ENCODE measurements around the gene TMEM131. TPM values are rescaled to one million over a fixed set of nuclear protein-coding genes. Genes with fewer than 3 reads are reported as not detected.
A peak's percentile ranks its signal among the peaks of the same experiment; 100 is the strongest.

The TMEM131 gene
- total RNA-seq, 1 donor from 2014 or later = 59.4 TPM

DNA sequence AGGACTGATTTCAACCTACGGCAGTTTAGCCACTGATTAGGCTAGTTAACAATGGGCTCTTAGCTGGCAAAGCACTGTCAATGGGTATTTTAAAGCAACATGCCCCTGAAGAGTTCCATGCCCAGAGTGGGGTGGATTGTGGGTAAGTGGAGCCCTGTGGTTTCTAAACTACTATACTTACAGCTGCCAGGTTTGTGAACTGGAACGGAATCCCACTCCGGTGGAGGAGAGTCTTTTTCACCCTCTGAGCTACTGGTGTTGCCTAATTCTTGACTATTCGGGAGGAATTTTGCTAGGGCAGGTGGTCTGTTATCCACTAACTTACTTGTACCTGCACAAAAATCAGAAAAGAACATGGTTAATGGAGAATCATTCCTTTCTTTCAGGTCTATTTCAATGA lies 229.8 kb downstream of the TMEM131 start:
- TF ChIP-seq EZH2 (IDR thresholded peaks at IDR 0.05) (no peak), EZH2phosphoT487 (IDR thresholded peaks at IDR 0.05) (no peak)
- TF ChIP-seq, protein P1, sequence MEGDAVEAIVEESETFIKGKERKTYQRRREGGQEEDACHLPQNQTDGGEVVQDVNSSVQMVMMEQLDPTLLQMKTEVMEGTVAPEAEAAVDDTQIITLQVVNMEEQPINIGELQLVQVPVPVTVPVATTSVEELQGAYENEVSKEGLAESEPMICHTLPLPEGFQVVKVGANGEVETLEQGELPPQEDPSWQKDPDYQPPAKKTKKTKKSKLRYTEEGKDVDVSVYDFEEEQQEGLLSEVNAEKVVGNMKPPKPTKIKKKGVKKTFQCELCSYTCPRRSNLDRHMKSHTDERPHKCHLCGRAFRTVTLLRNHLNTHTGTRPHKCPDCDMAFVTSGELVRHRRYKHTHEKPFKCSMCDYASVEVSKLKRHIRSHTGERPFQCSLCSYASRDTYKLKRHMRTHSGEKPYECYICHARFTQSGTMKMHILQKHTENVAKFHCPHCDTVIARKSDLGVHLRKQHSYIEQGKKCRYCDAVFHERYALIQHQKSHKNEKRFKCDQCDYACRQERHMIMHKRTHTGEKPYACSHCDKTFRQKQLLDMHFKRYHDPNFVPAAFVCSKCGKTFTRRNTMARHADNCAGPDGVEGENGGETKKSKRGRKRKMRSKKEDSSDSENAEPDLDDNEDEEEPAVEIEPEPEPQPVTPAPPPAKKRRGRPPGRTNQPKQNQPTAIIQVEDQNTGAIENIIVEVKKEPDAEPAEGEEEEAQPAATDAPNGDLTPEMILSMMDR (IDR thresholded peaks at IDR 0.05) = no peak
- Mint-ChIP-seq H3K36me3 (peaks cover 18% of the 10 kb centered on the region), H3K4me1 (peaks cover 2% of the 10 kb centered on the region), H3K27ac (no peak overlapping the region), H3K9me3 (no peaks in the 10 kb centered on the region), H3K27me3 (ENCODE audit: insufficient read depth, low read depth) (no peaks in the 10 kb centered on the region), H3K4me3 (no peak overlapping the region)
- Histone ChIP-seq H3K4me2 (no peak overlapping the region), H4K20me1 (ENCODE audit: low read depth) (no peaks in the 10 kb centered on the region), H3F3A (ENCODE audit: low read depth) (no peaks in the 10 kb centered on the region), H3K4me3 (no peak overlapping the region), H3K4me1 (peaks cover 6% of the 10 kb centered on the region), H3K27ac (no peak overlapping the region), H3K79me2 (ENCODE audit: low read depth) (no peaks in the 10 kb centered on the region), H2AFZ (replicated peaks) (no peak overlapping the region), H3K36me3 (no peaks in the 10 kb centered on the region), H3K9ac (no peak overlapping the region), H3K9me3 (ENCODE audit: low read depth) (no peaks in the 10 kb centered on the region), H3K27me3 (no peaks in the 10 kb centered on the region)
- DNase-seq (ENCODE audit: low spot score) = no peak

DNA sequence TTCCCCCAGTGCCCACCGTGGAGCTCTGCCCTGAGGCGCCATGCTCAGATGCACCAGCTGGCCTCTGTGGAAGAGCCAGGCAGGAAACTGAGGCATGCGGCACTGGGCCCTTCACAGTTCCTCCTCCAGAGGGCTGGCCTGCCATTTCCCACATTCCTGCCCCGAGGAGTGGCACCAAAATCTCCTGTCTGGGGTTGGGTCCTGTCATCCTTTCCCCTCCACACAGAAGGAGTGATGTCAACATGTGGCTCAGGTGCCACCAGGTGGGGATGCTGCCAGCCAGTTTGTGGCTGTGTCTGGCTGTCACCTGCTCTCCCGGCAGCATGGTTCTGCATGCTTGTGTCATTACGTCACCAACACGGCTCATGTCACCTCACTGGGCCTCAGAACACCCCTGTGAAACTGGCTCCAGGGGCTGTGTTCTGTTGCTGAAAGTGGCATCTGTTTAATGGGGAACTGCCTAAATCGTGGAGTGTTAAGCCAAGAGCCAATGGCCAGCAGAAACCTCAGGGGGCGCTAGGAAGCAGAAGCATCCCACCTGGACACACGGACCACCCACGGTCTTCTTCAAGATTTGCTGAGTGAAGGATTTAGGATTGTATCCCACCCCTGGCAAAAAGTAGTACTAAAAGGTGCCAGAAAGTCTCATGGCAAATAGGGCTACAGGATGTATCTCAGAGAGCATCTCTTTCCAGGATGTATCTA lies 231.0 kb downstream of the TMEM131 start:
- Histone ChIP-seq H3K9ac (no peak overlapping the region), H3K79me2 (ENCODE audit: low read depth) (no peaks in the 10 kb centered on the region), H3K9me3 (ENCODE audit: low read depth) (no peaks in the 10 kb centered on the region), H3K27ac (no peak overlapping the region), H3K4me1 (no peaks in the 10 kb centered on the region), H3K27me3 (no peaks in the 10 kb centered on the region), H3K36me3 (no peaks in the 10 kb centered on the region), H2AFZ (replicated peaks) (no peak overlapping the region), H3F3A (ENCODE audit: low read depth) (no peaks in the 10 kb centered on the region), H3K4me2 (no peak overlapping the region), H4K20me1 (ENCODE audit: low read depth) (no peaks in the 10 kb centered on the region), H3K4me3 (no peak overlapping the region)
- DNase-seq (ENCODE audit: low spot score) = no peak
- no peak for TF ChIP-seq EZH2 (IDR thresholded peaks at IDR 0.05)
- TF ChIP-seq, protein P1 (IDR thresholded peaks at IDR 0.05) = peak; percentile 7
- Mint-ChIP-seq H3K27me3 (ENCODE audit: insufficient read depth, low read depth) (peaks cover 3% of the 10 kb centered on the region), H3K4me1 (no peaks in the 10 kb centered on the region), H3K4me3 (no peak overlapping the region), H3K9me3 (no peaks in the 10 kb centered on the region), H3K36me3 (peaks cover 26% of the 10 kb centered on the region), H3K27ac (no peak overlapping the region)

DNA sequence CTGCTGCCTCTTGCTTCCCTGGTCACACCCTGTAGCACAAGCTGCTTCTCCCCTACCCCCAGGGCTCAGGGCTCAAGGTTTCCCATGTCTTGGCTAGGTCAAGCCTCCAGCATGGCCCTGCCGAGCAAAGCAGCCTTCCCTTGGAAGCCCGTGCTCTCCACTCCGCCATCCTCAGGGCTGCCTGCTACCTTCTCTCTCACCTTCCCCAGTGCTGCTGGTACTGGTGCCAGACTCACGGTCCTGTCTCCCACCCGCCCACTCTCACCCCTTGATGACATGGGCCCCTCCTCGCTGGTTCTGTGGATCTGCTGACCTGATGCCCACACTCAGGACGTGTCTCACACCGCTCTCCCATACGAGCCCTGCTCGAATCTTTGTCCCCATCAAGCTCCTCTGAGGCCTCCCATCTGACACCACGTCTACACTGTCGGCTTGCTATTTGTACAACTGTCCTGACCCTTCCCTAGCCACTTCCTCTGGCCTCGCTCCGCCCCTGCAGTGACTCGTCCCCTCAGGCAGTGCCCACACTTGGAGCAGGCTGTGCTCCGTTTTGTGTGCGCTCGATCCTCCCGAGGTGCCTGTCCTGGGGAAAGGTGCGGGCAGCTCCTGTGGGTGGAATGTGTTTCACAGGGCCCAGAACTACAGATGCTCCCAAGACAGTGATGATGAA lies 232.4 kb downstream of the TMEM131 start:
- no peaks in the 10 kb centered on the region for H3K36me3 ChIP-seq
- no peaks in the 10 kb centered on the region for H3K4me1 Mint-ChIP-seq
- H3K4me3 ChIP-seq = no peak overlapping the region
- H3K27ac Mint-ChIP-seq = no peak overlapping the region
- H3K9me3 Mint-ChIP-seq = no peaks in the 10 kb centered on the region
- no peaks in the 10 kb centered on the region for H3K27me3 ChIP-seq
- H3K36me3 Mint-ChIP-seq = peaks cover 28% of the 10 kb centered on the region
- H3K4me2 ChIP-seq = no peak overlapping the region
- H3K27ac ChIP-seq = no peak overlapping the region
- TF ChIP-seq EZH2 (IDR thresholded peaks at IDR 0.05) (no peak), EZH2phosphoT487 (IDR thresholded peaks at IDR 0.05) (no peak)
- TF ChIP-seq, protein P1 (IDR thresholded peaks at IDR 0.05) = no peak
- no peaks in the 10 kb centered on the region for H3K79me2 ChIP-seq (ENCODE audit: low read depth)
- no peaks in the 10 kb centered on the region for H4K20me1 ChIP-seq (ENCODE audit: low read depth)
- H3K27me3 Mint-ChIP-seq (ENCODE audit: insufficient read depth, low read depth) = peaks cover 3% of the 10 kb centered on the region
- H3F3A ChIP-seq (ENCODE audit: low read depth) = no peaks in the 10 kb centered on the region
- H3K9me3 ChIP-seq (ENCODE audit: low read depth) = no peaks in the 10 kb centered on the region
- H2AFZ ChIP-seq (replicated peaks) = no peak overlapping the region
- no peak overlapping the region for H3K4me3 Mint-ChIP-seq
- no peak overlapping the region for H3K9ac ChIP-seq
- no peak for DNase-seq (ENCODE audit: low spot score)
- no peaks in the 10 kb centered on the region for H3K4me1 ChIP-seq
